GM18517 (cell line): ENCODE results near the gene CASZ1.

Experiments used
- ATAC-seq: cut with Tn5 transposase; IDR thresholded peaks from one replicate; pipeline ENCODE4 v1.9.1; 2021; ENCODE audit warnings: mild to moderate bottlenecking, moderate library complexity; ENCODE audit not compliant: unreplicated experiment

CASZ1 gene

DNA sequence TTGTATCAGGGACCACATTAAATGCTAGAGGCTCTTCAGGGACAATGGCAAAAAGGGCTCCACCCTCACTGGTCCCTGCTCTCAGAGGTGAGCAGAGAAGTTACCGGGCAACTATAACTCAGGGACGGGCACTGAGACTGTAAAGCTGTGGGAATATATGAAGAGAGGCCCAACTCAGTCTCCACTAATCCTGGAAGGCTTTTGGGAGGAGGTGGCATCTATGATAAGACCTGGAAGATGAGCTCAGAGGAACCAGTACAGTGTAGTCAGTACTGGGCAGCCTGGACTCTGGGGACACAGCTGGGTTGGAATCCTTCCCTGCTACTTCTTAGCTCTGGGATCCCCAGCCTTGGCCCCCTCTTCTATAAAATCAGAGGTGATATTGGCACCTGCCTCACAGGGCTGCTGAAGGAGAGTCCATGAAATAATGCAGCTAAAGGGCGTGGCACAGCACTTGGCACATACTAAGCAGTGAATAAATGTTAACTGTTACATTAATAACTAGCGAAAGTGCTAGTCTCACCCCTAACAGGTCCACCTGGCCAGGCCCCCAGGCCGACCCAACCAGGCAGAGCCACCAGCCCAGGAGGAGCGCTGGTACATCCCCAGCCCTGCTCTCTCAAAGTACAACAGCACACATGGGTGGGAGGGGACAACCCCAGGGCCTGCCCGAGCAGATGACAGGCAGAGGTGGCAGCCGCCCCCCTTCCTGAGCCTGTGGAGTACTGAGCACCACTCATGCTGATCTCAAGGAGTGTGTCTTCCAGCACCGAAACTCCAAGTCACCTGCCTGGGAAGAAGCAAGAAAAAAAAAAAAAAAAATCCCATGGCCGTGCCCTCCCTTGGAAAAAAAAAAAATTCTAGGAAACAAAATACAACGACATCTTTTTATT, 62.7 kb downstream of the CASZ1 start:
- no peak for ATAC-seq

GRCh38 chr1:10730985-10731384, 65.5 kb downstream of the CASZ1 start:
- ATAC-seq = no peak

DNA sequence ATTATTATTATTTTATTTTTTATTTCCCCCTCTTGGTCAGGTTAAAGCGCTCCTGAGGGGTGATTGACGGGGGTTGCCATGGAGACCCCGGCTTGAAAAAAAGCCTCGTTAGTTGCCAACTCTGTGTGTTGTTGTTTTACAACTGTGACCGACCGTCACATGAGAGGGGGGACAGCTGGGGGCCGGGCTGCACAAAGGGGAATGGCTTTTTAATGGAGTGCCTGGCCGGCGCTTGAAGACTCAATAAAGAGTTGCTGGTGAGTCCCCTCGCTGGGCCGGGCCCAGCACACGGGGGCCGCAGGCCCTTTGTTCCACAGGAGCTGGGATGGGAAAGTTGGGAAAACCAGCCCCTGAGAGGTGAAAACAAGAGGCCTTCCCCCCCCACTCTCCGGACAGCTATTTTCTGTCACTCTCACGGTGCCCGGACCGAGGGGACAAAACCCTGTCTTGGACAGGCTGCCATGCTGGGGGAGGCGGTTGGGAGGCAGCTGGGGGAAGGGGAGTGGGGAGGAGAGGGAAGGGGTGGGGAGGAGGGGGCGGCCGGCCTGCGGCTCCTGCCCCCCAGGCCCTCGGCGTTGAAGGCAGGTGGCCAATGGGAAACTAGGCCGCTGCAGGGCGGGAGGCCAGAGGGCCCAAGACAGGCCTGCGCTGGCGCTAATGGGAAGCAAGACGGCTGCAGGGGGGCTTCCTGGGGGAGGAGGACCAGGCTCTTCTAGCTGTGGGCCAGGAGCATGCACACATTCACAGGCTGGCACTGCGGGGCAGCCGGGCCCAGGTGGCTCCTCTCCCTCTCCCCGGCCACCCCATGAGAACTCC, 67.6 kb downstream of the CASZ1 start:
- ATAC-seq = no peak

GRCh38 chr1:10727751-10728232, 68.7 kb downstream of the CASZ1 start:
- no peak for ATAC-seq

DNA sequence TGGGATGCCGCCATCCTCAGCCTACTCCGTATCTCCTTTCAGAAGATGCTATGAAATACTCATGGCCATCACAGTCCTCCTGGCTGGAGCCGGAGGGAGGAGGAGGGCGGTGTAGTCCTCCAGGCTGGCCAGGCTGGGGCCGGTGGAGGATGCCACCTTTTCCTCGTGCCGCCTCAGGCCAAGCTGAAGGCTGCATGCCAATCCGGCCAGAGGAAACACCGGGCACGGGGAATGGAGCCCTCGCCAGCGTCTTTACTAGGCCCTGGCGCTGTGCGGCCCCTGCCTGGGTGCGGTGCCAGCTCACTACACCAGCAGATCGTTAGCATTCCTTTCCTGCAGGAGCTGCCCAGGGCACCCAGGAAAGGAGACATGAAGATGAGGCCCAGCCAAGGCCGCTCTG, 70.1 kb downstream of the CASZ1 start:
- no peak for ATAC-seq

DNA sequence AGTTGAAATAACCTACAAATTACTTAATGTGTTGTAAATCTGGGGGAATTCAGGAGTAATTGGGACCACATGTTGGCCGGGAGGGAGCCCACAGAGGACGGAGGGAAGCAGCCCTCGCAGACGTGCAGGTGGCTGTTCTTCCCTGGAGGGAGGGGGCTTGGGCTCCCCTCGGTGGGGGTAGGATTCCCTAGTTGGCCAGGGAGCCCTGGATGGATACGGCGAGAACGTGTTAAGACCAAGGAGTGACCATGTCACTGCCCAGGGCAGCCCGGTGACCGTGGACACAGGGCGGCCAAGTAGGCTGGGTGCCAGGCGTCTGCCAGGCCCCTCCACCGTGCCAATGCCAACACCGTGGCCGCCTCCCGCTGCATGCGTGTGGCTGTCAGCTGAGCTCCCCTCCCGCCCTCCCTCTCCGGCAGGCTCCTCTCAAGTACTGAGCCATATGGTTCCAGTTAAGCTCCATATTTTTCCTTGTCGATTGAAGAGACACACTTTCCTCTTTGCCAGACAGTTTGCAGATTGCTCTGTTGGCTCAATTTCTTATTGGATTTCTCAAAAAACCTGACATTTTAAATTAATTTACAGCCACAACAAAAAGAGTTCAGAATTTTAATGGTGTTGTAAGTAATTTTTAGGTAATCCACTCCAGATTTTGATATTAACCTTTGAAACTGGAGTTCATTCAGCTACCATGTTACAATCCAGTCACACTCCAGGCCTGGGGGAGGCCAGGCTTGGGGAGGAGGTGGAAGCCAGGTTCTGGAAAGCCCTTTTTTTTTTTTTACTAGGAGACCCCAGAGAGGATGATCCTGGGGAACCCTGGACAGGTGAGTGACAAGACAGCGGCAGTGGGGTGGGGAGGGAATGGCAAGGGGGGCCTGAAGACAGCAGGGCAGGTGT, 71.2 kb downstream of the CASZ1 start:
- ATAC-seq = no peak

- ATAC-seq = no peak
Observed at GRCh38 chr1:10724511-10724910, 71.9 kb downstream of the CASZ1 start.

- ATAC-seq = no peak
Observed at GRCh38 chr1:10724052-10724494, 72.4 kb downstream of the CASZ1 start.

GRCh38 chr1:10723317-10723716, 73.1 kb downstream of the CASZ1 start:
- no peak for ATAC-seq

- no peak for ATAC-seq
Observed at GRCh38 chr1:10722803-10723202, 73.6 kb downstream of the CASZ1 start.

DNA sequence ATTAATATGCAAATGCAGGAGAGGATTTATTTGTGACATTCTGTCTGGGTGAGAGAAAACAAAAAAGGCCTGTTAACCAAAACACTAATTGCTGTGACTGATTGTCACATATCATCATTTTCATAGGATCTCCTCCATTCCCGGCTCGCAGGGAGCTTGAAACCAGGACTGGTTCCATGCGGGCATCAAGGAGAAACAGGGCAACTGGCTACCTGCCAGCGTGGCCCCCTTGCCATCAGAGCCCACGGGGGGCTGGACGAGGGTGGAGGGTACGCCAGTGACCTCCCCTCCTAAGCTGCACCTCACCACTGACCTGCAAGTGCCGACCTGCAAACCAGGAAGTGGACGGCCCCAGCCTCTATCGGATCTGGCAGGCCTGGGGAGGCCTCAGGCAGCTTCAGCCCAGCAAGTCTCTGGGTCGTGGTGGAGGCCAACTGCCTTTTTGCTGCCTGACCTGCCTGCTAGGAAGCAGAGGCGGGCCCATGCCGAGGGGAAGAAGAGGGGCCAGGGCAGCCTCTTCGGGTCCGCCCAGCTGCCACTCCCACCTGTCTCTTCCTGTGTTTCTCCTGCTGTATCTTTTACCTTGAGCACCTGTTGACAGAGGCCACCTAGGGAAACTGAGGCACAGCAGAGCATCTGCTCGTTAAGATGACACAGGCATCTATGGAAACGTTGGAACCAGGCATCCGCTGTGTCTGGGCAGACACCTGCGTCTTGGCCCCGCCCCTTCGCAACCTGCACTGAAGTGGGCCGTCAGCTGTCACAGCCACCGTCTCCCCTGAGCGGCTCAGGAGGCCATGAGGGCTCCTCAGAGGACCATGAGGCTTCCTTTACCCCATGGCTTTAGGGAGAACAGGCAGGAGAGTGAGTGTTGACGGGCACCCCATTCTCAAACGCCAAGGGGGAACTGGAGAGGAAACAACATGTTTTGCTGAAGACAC, 74.8 kb downstream of the CASZ1 start:
- ATAC-seq = no peak

GRCh38 chr1:10720635-10721034, 75.8 kb downstream of the CASZ1 start:
- no peak for ATAC-seq

GRCh38 chr1:10718083-10718415, 78.4 kb downstream of the CASZ1 start:
- no peak for ATAC-seq

DNA sequence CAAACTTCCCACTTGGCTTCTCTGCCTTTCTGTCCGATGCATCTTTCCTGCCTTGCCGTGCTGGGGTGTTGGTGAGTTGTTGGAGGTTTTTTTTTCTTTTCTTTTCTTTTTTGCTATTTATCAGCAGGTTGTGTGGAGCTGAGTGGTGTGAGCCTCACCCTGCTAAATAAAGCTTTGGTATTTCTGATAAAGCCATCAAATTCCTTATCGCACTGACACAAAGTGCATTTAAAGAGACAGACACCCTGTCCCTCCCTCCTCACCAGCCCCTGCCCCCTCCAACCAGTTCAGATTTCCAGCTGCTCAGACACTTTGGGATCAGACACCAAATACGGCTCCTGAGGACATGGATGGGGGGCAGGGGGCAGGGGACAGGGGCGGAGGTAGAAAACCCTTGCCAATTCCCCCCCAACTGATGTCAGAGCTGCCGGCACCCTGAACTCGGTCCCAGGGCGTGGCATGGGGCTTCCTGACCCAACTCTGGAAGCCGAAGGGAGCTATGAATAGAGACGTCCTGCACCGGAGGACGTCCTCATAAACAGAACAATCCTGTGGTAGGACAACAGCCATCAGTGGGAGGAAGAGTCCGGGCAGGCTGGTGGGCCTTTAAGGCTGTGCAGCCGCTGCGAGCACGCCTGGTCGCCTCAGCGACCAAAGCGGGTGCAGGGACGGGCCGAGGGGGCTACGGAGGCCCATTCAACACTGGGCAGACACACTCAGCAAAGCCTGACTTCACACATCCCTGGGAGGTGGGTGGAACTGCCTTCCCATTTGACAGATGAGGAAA, 79.0 kb downstream of the CASZ1 start:
- no peak for ATAC-seq

- ATAC-seq = no peak
Observed at GRCh38 chr1:10716840-10717239, 79.6 kb downstream of the CASZ1 start.

DNA sequence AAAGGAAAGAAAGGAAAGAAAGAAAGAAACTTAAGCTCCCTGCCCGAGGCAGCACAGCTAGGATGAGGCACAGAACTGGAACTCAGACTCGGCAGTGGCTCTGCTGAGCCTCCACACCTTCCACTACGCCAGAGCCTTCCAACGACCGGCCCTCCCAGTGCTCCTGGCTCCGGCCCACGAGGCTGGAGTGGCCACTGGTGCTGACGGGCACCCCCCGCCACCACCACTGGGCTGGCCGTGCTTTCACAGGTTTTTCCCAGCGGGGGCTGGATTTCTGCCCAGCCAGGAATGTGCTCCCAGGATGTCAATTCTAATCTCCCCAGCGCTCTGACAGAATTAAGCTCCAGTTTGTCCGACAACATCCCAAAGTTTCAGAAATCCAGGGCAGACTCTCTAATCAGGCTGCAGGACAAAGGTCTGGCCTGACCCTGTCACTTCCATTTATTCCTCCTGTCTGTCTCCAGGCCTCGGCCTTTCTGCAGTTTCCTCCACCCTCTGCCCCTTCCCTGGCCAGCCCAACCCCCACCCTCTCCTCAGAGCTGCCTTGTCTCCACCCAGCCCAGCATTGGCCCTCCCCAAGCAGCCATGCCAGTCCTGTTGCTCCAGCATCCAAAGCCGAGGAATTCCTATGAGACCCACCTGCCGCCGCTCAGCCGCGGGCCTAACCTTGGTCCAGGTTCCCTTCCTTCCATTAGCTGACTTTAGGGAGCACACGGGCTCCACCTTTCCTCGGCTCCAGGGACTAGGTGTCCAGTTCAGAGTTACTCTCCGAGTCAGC, 81.9 kb downstream of the CASZ1 start:
- no peak for ATAC-seq

DNA sequence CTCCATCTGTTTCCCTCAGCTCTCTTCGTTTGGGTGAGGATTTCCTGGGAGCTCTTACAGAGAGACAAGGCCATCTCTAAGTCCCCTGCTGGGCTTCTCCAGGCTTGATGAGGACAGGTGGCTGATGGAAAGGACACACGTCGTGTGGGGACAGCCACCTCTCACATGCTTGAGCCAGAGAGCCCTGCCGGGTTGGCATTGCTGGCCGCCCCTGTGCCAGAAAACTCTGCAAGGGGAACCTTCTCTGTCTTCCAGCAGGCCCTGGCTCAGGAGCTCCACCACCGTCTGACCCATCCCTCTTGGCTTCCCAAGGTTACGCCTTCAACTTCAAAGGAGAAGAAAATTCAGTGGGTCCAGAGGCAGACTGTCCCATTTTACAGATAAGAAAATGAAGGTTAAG, 82.8 kb downstream of the CASZ1 start:
- ATAC-seq = no peak
